HG03558 (cell line): ENCODE data around the gene DTD1.

ENCODE experiments used
- ATAC-seq: cut with Tn5 transposase; IDR thresholded peaks from one replicate; pipeline ENCODE4 v1.9.1; 2021; ENCODE audit warnings: moderate number of reproducible peaks; ENCODE audit not compliant: unreplicated experiment; ENCODE audit errors: extremely low read depth

Gene DTD1

DNA sequence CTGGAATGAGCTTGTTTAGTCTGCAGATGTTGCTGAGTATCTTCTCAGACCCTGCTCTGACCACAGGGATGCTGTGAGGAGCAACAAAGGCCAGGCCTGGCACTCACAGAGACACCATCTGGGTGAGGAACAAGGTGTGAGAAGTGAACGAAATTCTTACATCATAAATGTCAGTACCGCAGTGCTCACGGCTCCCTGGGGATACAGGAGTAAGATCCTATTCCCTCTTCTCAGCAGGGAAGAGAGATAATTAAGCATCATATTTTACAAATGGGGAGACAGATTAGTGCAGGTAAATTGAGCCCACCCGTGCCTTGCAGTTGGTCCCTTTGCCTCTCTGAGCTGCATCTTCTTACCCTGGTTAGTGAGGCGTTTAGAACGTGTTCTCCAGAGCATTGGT lies 106.2 kb downstream of the DTD1 start:
- no peak for ATAC-seq

DNA sequence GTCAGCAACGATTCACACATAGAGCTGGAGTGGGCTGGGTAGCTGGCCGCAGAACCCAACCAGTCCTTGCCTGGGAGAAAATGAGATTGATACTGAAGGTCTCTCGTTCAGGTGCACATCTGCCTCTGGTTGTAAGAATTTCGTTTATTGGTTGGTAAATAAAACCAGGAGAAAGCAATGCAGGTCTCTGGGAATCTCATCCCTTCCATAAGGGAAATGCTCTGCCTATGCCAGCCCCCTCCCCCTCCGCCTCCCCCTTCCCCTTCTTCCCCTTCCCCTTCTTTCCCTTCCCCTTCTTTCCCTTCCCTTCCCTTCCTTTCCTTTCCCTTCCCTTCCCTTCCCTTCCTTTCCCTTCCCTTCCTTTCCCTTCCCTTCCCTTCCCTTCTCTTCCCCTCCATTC lies 107.3 kb downstream of the DTD1 start:
- no peak for ATAC-seq

GRCh38 chr20:18698735-18699380 lies 111.0 kb downstream of the DTD1 start:
- no peak for ATAC-seq

- no peak for ATAC-seq
These were observed 114.1 kb downstream of the DTD1 start for GRCh38 chr20:18701969-18702368.

DNA sequence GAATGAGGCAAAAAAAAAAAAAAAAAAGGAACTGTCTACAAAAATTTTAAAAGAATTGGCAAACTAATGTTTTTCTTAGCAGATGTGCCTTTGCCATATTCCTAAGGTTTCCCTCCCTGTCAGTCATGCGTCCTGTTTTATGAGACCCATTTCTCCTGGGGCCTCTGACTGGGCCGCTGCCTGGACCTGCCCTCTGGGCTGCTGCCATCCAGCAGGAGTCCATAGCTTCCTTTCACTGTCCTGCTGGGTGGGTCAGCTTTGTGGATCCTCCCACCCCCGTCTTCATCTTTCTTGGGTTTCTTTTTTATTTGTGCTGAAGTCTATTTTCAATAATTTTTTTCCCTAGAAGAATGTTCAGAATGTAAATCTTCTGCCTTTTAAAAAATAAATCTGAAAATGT lies 114.9 kb downstream of the DTD1 start:
- no peak for ATAC-seq

DNA sequence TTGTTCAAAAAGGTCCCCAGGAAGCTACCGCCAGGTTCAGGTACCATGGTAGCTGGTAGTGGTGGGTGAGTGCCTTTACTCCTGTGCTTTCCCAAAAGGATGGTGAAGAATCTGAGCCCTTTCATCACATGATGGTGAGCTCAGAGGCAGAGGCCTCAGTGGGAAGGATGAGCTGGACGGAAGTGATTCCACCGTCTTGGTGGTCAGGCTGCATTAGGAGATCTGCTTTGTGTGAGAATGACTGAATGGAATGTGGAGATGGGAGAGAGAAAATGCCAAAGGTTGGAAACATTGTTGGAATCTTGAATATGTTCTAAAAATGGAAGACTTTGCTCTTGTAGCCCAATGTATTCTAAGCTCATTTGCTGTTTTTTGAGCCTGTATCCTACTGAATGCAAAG lies 117.6 kb downstream of the DTD1 start:
- ATAC-seq, result no peak

DNA sequence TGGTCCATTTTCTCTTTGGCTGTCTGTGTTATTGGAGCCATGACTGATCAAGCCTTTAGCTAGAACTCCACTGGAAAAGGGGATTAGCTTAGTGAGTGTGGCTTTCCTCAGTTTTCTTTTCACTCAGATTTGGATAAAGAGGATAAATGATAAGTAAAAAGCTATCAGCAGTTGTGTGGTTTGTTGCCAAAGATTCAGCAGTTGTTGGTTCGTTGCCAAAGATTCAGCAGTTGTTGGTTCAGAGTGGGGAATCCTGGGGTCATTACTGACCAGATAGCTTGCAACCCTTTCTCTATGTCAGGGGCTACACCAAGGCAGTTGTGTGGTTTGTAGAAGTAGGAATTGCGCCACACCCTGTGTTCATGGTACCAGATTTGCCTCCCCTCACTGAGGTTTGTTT lies 118.1 kb downstream of the DTD1 start:
- ATAC-seq, result no peak

DNA sequence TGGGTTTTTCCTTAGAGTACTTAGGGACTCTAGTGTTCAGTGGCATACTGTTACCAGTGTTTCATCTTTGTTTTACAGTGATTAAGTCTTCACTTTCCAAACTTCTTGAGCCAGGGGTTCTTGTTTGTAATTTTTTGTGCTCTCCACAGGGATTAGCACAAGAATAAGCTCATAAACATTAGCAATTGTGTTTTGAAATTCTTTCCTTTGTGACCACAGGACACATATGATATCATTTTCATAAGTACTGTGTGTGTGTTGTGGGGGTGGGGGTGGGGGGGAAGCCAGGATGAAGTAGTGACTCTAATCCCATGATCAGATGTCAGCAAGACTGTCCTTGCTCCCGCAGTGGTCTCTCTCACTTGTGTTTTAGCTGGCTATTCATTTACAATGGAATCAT lies 124.3 kb downstream of the DTD1 start:
- ATAC-seq, result no peak

DNA sequence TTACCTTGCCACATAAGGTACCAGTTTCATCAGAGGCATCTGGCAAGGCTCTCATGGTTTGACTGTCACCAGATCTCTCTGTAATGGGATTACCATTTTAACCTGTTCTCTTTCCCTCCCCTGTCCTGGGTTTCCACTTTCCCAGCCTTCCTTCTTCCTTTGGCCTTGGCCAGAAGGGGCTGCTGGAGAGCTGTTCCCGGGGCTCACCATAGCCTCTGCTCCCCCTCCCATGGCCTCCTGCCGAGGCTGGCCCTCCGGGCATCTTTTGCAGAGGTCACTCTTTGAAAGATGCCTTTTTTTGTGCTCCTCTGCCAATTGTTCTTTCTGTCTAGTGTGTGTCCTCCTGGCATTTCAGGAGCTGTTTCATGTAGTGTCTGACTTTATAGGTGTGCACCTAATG lies 125.0 kb downstream of the DTD1 start:
- ATAC-seq, result no peak

- no peak for ATAC-seq
These were observed 127.7 kb downstream of the DTD1 start for GRCh38 chr20:18715564-18715963.

- ATAC-seq, result no peak
These were observed 129.2 kb downstream of the DTD1 start for GRCh38 chr20:18717062-18717461.

GRCh38 chr20:18718129-18718528 lies 130.3 kb downstream of the DTD1 start:
- ATAC-seq, result no peak

GRCh38 chr20:18719426-18719825 lies 131.6 kb downstream of the DTD1 start:
- no peak for ATAC-seq

DNA sequence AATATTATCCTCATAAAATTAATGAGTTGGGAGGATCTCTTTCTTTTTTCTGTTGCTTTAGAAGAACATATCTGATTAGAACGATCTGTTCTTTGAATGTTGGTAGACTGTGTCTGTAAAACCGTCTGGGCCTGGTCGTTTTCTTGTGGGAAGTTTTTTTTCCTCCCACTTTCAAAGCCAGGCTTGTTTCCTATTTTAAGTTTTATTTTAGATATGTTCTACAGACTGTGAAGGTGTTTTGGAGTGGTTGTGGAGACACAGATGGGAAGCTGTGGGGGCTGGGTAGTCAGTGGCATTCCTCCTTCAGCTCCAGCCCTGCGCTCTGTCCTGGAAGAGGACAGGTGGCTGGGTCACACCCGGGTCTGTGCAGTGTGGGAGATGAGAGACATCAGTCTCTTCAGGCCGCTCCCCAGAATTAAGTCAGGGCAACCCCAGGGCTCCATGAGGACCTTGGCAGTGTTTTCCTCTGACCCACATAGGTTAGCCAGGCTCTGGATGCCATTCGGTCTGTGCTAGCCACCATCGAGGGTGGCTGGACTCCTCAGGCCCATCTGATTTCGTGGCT lies 133.8 kb downstream of the DTD1 start:
- ATAC-seq, result no peak

- ATAC-seq, result no peak
These were observed 134.5 kb downstream of the DTD1 start for GRCh38 chr20:18722371-18722770.

DNA sequence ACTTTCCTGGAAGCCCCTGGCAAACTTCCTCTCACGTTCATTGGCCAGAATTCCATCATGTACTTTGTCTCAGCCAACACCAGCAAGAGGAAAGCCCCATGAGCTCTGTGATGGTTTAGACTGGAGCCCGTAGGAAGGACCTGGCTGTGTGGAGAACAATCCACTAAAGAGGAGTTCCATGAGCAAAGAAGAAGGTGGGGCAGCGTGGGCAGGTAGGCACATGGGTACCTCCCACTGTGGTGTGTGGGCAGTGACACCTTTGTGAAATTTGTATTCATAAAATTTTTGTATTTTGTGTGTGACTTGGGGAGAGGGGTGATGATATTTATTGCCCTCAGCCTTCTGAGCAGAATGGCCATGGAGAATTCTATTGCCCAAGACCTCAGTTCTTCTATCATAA lies 136.2 kb downstream of the DTD1 start:
- ATAC-seq, result no peak

DNA sequence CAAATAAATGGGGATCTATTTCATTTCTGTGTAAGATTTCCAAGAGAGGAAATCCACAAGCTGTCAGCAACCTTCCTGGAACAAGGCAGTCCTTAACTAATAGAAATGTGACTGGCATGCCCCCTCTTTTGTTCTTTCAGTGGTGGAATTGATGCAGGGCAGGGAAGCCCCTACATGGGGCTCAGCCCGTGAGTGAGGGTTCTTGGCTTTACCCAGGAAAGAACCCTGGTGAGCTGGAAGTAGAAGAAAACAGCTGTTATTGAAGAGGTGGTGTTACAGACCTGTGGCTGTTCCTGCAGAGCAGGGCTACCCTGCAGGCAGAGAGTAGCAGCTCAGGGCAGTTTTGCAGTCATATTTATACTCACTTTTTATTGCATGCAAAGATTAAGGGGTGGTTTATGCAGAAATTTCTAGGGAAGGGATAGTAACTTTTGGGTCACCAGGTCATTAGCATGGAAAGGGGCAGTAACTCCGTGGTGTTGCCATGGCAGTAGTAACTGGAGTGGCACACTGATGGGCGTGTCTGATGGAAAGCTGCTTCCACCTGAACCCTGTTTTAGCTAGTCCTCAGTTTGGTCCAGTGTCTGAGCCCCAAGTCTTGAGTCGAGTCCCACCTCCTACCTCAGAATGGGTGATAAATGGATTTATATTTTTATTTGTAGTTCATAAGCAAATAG lies 137.1 kb downstream of the DTD1 start:
- ATAC-seq, result no peak

- ATAC-seq, result no peak
These were observed 139.2 kb downstream of the DTD1 start for GRCh38 chr20:18727032-18727508.

DNA sequence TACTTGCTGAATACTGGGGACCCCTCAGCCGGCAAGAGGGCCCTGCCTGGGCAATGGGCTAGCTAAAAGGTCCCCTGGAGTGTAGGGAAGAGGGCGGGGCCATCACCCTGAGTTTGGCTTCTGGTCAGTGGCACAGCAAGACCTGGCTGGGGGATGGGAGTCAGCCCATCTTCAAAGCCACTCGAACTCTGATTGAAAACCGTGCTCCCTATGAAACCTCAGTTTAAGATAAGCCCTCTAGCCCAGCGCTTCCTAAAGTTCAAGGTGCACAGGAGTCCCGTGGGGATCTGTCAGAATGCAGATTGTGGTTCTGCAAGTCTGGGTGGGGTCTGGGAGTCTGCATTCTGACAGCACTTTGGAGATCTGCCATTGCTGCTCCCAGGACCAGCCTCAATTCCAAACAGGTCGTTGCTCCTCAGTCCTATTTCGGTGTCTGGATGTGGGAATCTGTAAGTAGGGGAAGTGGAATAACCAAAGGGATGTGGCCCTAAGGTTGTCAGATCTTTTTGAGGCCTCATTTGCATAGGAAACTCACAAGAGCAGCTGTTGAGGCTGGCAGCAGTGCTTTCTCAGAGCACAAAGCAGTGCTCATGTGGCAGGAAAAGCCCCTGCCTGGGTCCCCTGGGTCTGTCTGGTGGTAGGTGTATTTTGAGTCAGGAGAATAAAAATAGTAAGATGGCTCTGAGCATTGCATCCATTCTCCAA lies 140.5 kb downstream of the DTD1 start:
- ATAC-seq, result peak; percentile 90

- ATAC-seq, result peak; percentile 11
These were observed 141.0 kb downstream of the DTD1 start for GRCh38 chr20:18728870-18729224.

- no peak for ATAC-seq
These were observed 141.5 kb downstream of the DTD1 start for GRCh38 chr20:18729231-18729825.
